ENCODE results near the gene NRAS. TPM values are rescaled to one million over a fixed set of nuclear protein-coding genes. Genes with fewer than 3 reads are reported as not detected.

Gene NRAS
- total and polyA plus RNA-seq, 2 donors (not counting 1 experiment from before 2014, with no cell fraction given): 31.0 to 62.3 TPM

- peaks cover 38% of the 10 kb centered on the region for H3K79me2 ChIP-seq (ENCODE audit: control insufficient read depth, insufficient read depth, low read length)
- DNase-seq (ENCODE audit: low read depth in 2 of 2): no peak
- H3K4me1 ChIP-seq (ENCODE audit: control insufficient read depth, extremely low read depth, insufficient read depth, low read length): peaks cover 2% of the 10 kb centered on the region
- no peak overlapping the region for H3K27ac ChIP-seq (ENCODE audit: insufficient read depth, low read length)
- H4K20me1 ChIP-seq (ENCODE audit: control insufficient read depth, extremely low read depth, insufficient read depth, low read length): no peaks in the 10 kb centered on the region
- no peaks in the 10 kb centered on the region for H3K9me3 ChIP-seq (ENCODE audit: control insufficient read depth, insufficient read depth, low read depth, low read length)
- no peaks in the 10 kb centered on the region for H3K27me3 ChIP-seq (ENCODE audit: control insufficient read depth, insufficient read depth, low read length)
- peaks cover 11% of the 10 kb centered on the region for H3K36me3 ChIP-seq (ENCODE audit: control insufficient read depth, insufficient read depth, low read length)
- no peak overlapping the region for H3K4me2 ChIP-seq (ENCODE audit: extremely low read depth, insufficient read depth, low read length)
- H2AFZ ChIP-seq (ENCODE audit: low read length): no peak overlapping the region
- H3K9ac ChIP-seq (ENCODE audit: insufficient read depth, low read length): no peak overlapping the region
- H3K4me3 ChIP-seq (replicated peaks in 1 of 4; ENCODE audit: control extremely low read depth in 1 of 4, insufficient read depth in 1 of 4, low read depth in 3 of 4, low read length in 4 of 4): no peak overlapping the region
- TF ChIP-seq CTCF (conservative IDR thresholded peaks at IDR 0.05 in 1 of 2, IDR thresholded peaks at IDR 0.05 in 1 of 2; ENCODE audit: low read depth in 1 of 2, low read length in 2 of 2) (no peak), EZH2 (IDR thresholded peaks at IDR 0.05; ENCODE audit: low read length, missing control alignments) (no peak)
These were observed 3.6 kb downstream of the NRAS start for GRCh38 chr1:114712977-114713376.

GRCh38 chr1:114710360-114710759, 6.2 kb downstream of the NRAS start:
- no peaks in the 10 kb centered on the region for H3K27me3 ChIP-seq (ENCODE audit: control insufficient read depth, insufficient read depth, low read length)
- no peaks in the 10 kb centered on the region for H3K9me3 ChIP-seq (ENCODE audit: control insufficient read depth, insufficient read depth, low read depth, low read length)
- DNase-seq (ENCODE audit: low read depth in 2 of 2): no peak
- H3K36me3 ChIP-seq (ENCODE audit: control insufficient read depth, insufficient read depth, low read length): peaks cover 11% of the 10 kb centered on the region
- no peak overlapping the region for H3K9ac ChIP-seq (ENCODE audit: insufficient read depth, low read length)
- no peaks in the 10 kb centered on the region for H3K4me1 ChIP-seq (ENCODE audit: control insufficient read depth, extremely low read depth, insufficient read depth, low read length)
- H2AFZ ChIP-seq (ENCODE audit: low read length): no peak overlapping the region
- TF ChIP-seq CTCF (conservative IDR thresholded peaks at IDR 0.05 in 1 of 2, IDR thresholded peaks at IDR 0.05 in 1 of 2; ENCODE audit: low read depth in 1 of 2, low read length in 2 of 2) (no peak), EZH2 (IDR thresholded peaks at IDR 0.05; ENCODE audit: low read length, missing control alignments) (no peak)
- no peak overlapping the region for H3K27ac ChIP-seq (ENCODE audit: insufficient read depth, low read length)
- H3K4me2 ChIP-seq (ENCODE audit: extremely low read depth, insufficient read depth, low read length): no peak overlapping the region
- peaks cover 26% of the 10 kb centered on the region for H3K79me2 ChIP-seq (ENCODE audit: control insufficient read depth, insufficient read depth, low read length)
- no peak overlapping the region for H3K4me3 ChIP-seq (replicated peaks in 1 of 4; ENCODE audit: control extremely low read depth in 1 of 4, insufficient read depth in 1 of 4, low read depth in 3 of 4, low read length in 4 of 4)
- H4K20me1 ChIP-seq (ENCODE audit: control insufficient read depth, extremely low read depth, insufficient read depth, low read length): no peaks in the 10 kb centered on the region

GRCh38 chr1:114707604-114708003, 9.0 kb downstream of the NRAS start:
- Histone ChIP-seq H4K20me1 (ENCODE audit: control insufficient read depth, extremely low read depth, insufficient read depth, low read length) (no peaks in the 10 kb centered on the region), H3K79me2 (ENCODE audit: control insufficient read depth, insufficient read depth, low read length) (peaks cover 2% of the 10 kb centered on the region), H3K9ac (ENCODE audit: insufficient read depth, low read length) (no peak overlapping the region), H3K27me3 (ENCODE audit: control insufficient read depth, insufficient read depth, low read length) (no peaks in the 10 kb centered on the region), H3K4me1 (ENCODE audit: control insufficient read depth, extremely low read depth, insufficient read depth, low read length) (no peaks in the 10 kb centered on the region), H3K9me3 (ENCODE audit: control insufficient read depth, insufficient read depth, low read depth, low read length) (no peaks in the 10 kb centered on the region), H2AFZ (ENCODE audit: low read length) (no peak overlapping the region), H3K4me2 (ENCODE audit: extremely low read depth, insufficient read depth, low read length) (no peak overlapping the region), H3K4me3 (replicated peaks in 1 of 4; ENCODE audit: control extremely low read depth in 1 of 4, insufficient read depth in 1 of 4, low read depth in 3 of 4, low read length in 4 of 4) (no peak overlapping the region), H3K27ac (ENCODE audit: insufficient read depth, low read length) (no peak overlapping the region), H3K36me3 (ENCODE audit: control insufficient read depth, insufficient read depth, low read length) (peaks cover 9% of the 10 kb centered on the region)
- DNase-seq (ENCODE audit: low read depth in 2 of 2): no peak
- TF ChIP-seq CTCF (conservative IDR thresholded peaks at IDR 0.05 in 1 of 2, IDR thresholded peaks at IDR 0.05 in 1 of 2; ENCODE audit: low read depth in 1 of 2, low read length in 2 of 2) (no peak), EZH2 (IDR thresholded peaks at IDR 0.05; ENCODE audit: low read length, missing control alignments) (no peak)
